Glutamatergic neuron (in vitro differentiated cells): Measurements from ENCODE around the gene PMEPA1. TPM values are rescaled to one million over a fixed set of nuclear protein-coding genes. Genes with fewer than 3 reads are reported as not detected.

Experiments used
- DNase-seq: peaks from one replicate; pipeline ENCODE4 v3.0.0; 2022
- H3K27ac Mint-ChIP-seq: one replicate; pipeline ENCODE4 v1.8.0; 2020; ENCODE audit warnings: mild to moderate bottlenecking, mixed read lengths, inconsistent platforms; ENCODE audit not compliant: unreplicated experiment
- H3K27me3 Mint-ChIP-seq: one replicate; pipeline ENCODE4 v1.8.0; 2020; ENCODE audit warnings: mild to moderate bottlenecking, moderate library complexity, mixed read lengths, inconsistent platforms; ENCODE audit not compliant: unreplicated experiment
- H3K36me3 Mint-ChIP-seq: one replicate; pipeline ENCODE4 v1.8.0; 2020; ENCODE audit warnings: mild to moderate bottlenecking, mixed read lengths, inconsistent platforms; ENCODE audit not compliant: unreplicated experiment
- H3K4me1 Mint-ChIP-seq: one replicate; pipeline ENCODE4 v1.8.0; 2020; ENCODE audit warnings: mild to moderate bottlenecking, low read depth, mixed read lengths, inconsistent platforms; ENCODE audit not compliant: unreplicated experiment
- H3K4me3 Mint-ChIP-seq: one replicate; pipeline ENCODE4 v1.8.0; 2020; ENCODE audit warnings: mild to moderate bottlenecking, mixed read lengths, inconsistent platforms; ENCODE audit not compliant: unreplicated experiment
- H3K9me3 Mint-ChIP-seq: one replicate; pipeline ENCODE4 v1.8.0; 2020; ENCODE audit warnings: mild to moderate bottlenecking, moderate library complexity, mixed read lengths, inconsistent platforms; ENCODE audit not compliant: unreplicated experiment
- total RNA-seq: library from RNA; stranded (reverse); fragmentation: NEBNext Ultra II Directional; extraction: Animal tissue kit (Norgen Biotek cat#: 25700); gene quantifications from one replicate; pipeline ENCODE4 v1.2.1, GENCODE V29; 2021; ENCODE audit not compliant: unreplicated experiment
- TF ChIP-seq, protein P1 (sequence below): fragments of 200-600 bp; sonication (generic); IDR thresholded peaks from one replicate; pipeline ENCODE4 v1.5.0; 2021; ENCODE audit not compliant: partially characterized antibody, unreplicated experiment

PMEPA1 gene
- total RNA-seq, 1 donor from 2014 or later = 14.4 TPM

DNA sequence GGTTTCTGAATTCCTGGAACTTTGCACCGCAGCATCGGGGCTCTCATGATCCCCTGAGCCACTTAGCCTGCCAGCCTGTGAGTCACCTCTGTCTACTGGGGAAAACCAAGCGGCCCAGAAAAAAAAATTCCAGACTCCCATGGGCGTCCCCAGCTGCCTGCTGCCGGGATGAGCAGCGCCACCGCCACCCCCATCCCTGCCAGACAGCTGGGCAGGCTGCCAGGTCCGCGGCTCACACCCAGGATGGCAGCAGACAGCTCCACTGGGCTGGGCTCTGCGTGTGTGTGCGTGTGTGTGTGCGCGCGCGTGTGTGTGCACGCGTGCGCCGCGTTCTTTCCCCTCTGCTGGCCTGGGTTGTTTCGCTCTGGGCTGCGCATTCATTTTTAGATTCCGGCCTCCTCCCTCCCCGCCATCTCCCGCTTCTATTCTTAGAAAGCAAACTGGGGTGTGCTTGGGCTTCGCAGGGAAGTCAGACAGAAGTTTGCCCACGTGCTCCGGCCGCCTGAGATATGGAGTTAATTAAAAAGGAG, 38.9 kb upstream of the PMEPA1 start:
- TF ChIP-seq, protein P1, sequence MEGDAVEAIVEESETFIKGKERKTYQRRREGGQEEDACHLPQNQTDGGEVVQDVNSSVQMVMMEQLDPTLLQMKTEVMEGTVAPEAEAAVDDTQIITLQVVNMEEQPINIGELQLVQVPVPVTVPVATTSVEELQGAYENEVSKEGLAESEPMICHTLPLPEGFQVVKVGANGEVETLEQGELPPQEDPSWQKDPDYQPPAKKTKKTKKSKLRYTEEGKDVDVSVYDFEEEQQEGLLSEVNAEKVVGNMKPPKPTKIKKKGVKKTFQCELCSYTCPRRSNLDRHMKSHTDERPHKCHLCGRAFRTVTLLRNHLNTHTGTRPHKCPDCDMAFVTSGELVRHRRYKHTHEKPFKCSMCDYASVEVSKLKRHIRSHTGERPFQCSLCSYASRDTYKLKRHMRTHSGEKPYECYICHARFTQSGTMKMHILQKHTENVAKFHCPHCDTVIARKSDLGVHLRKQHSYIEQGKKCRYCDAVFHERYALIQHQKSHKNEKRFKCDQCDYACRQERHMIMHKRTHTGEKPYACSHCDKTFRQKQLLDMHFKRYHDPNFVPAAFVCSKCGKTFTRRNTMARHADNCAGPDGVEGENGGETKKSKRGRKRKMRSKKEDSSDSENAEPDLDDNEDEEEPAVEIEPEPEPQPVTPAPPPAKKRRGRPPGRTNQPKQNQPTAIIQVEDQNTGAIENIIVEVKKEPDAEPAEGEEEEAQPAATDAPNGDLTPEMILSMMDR = no peak
- Mint-ChIP-seq H3K36me3 (no peaks in the 10 kb centered on the region), H3K4me1 (peaks cover 11% of the 10 kb centered on the region), H3K4me3 (no peak overlapping the region), H3K27ac (no peak overlapping the region), H3K27me3 (no peaks in the 10 kb centered on the region), H3K9me3 (peaks cover 5% of the 10 kb centered on the region)
- peak; percentile 41 for DNase-seq

DNA sequence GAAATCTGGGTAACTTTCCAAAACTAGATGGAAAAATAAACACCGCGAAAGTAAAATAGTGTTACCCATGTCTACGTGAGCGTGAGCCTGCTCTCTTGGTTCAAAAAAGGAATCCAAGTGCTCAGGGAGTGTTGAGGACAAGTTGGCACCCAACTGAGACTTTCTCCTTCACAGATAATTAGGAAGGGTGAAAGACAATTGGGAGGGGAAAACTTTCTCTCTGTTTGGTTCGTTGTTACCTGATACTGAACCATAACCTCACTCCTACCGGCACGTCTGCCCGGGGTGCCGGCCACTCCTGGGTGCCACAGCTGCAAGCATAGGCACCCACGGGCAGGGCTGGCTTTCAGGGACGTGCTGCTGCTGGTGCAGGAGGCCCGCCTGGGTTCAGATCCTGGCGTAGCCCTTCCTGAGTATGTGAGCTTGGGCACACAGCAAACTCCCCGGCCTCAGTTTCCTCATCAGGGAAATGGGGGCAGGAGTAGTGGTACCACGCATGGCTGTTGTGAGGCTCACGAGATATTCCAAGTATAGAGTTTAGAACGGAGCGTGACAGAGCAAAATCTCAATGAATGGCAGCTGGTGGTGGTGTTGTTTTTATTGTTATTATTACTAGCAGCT, 38.2 kb upstream of the PMEPA1 start:
- Mint-ChIP-seq H3K36me3 (no peaks in the 10 kb centered on the region), H3K27ac (no peak overlapping the region), H3K4me3 (no peak overlapping the region), H3K4me1 (peaks cover 8% of the 10 kb centered on the region), H3K27me3 (no peaks in the 10 kb centered on the region), H3K9me3 (peaks cover 2% of the 10 kb centered on the region)
- TF ChIP-seq, protein P1 = no peak
- DNase-seq = no peak

DNA sequence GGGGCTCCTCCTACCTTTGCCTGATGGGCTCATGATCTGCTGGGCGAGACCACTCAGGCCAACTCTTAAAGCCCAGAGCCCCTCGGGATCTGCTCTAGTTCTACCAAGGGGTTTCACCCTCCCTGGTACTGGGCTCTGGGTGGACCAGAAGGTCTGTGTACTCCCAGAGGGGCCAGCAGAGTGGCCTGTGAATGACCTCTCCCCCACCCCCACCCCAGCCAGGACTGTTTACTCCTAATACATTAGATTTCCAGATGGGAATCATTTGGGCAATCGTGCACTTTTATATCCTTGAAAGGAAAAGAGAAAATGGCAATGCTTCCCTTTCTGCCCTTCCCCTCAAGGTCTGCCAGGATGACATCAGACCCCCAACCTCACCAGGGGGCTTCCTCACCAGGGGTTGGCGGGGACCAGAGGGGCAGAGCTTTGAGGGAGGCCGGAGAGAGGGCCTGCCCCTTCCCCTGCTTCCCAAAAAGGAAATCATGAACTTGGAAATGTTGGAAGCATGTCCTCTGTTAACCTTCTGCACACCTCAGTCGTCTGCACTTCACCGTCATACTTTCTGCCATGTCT, 37.1 kb upstream of the PMEPA1 start:
- Mint-ChIP-seq H3K36me3 (no peaks in the 10 kb centered on the region), H3K9me3 (peaks cover 2% of the 10 kb centered on the region), H3K27me3 (no peaks in the 10 kb centered on the region), H3K4me3 (no peak overlapping the region), H3K27ac (no peak overlapping the region), H3K4me1 (peaks cover 7% of the 10 kb centered on the region)
- DNase-seq = no peak
- TF ChIP-seq, protein P1 = no peak

DNA sequence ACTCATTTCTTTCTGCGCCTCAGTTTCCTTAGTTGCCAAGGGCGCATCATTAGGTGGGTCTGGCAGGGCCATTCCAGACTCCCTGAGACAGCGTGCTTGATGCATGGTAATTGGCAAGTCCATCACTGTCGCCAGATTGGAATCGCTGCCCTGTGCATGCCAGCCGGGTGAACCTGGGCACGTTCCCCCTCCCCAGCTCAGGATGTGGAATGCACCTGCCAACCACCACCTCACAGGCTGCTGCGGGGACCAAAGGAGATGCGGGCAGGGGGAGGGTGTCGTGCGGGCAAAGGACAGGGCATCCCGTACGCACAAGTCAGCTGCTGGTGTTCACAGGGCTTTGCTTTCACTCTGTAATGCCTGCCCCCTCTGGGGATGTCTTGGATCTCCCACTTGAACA, 36.4 kb upstream of the PMEPA1 start:
- Mint-ChIP-seq H3K27ac (no peak overlapping the region), H3K4me1 (peaks cover 7% of the 10 kb centered on the region), H3K9me3 (peaks cover 2% of the 10 kb centered on the region), H3K36me3 (no peaks in the 10 kb centered on the region), H3K4me3 (no peak overlapping the region), H3K27me3 (no peaks in the 10 kb centered on the region)
- no peak for DNase-seq
- TF ChIP-seq, protein P1 = no peak

DNA sequence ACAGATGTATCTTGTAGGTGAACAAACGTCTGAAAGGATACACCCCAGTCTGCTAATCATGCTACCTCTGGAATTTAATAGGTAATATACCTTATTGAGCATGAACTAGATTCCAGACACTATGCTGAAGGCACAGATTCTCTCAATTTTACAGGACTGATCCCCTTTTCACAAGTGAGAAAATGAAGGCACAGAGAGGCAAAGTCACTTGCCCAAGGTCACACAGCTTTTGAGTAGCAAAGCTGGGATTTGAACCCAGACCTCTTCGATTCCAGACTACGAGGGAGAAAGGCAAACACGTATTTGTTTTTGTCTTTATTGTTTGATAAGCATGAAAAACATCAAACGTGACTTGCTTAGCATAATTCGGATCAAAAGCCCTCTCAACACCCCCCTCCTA, 34.4 kb upstream of the PMEPA1 start:
- peaks cover 2% of the 10 kb centered on the region for H3K27me3 Mint-ChIP-seq
- no peaks in the 10 kb centered on the region for H3K36me3 Mint-ChIP-seq
- H3K27ac Mint-ChIP-seq = no peak overlapping the region
- H3K4me3 Mint-ChIP-seq = no peak overlapping the region
- peaks cover 2% of the 10 kb centered on the region for H3K9me3 Mint-ChIP-seq
- TF ChIP-seq, protein P1 = no peak
- DNase-seq = no peak
- H3K4me1 Mint-ChIP-seq = peaks cover 7% of the 10 kb centered on the region
